HG03025 (cell line): Measurements from ENCODE around the gene DNASE1L2.
"Not testable (repeated sequence)": the region's sequence is repeated elsewhere in the genome, so short reads cannot be mapped to it uniquely, and the experiment has no call there.

ENCODE experiments used
- ATAC-seq: cut with Tn5 transposase; IDR thresholded peaks from one replicate; pipeline ENCODE4 v1.9.1; 2021; ENCODE audit warnings: mild to moderate bottlenecking, moderate library complexity; ENCODE audit not compliant: unreplicated experiment, low FRiP score

DNASE1L2 gene

DNA sequence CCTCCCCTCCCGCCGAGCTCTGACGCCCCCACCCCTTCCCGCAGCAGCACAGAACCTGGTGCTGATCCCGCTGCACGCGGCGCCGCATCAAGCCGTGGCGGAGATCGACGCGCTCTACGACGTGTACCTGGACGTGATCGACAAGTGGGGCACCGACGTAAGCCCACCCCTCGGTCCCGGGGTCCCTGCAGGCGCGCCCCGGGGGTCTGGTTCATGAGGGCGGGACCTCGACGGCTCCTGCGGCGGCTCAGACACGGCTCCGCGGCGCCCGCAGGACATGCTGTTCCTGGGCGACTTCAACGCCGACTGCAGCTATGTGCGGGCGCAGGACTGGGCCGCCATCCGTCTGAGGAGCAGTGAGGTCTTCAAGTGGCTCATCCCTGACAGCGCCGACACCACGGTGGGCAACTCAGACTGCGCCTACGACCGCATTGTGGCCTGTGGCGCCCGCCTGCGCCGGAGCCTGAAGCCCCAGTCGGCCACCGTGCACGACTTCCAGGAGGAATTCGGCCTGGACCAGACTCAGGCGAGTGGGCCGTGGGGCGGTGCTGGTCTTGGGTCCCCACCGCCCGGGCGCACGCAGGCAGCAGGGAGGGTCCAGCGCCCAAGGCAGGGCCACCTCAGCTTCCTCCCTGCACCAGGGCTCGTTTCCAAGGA is 1.4 kb downstream of the DNASE1L2 start:
- ATAC-seq, result no peak

DNA sequence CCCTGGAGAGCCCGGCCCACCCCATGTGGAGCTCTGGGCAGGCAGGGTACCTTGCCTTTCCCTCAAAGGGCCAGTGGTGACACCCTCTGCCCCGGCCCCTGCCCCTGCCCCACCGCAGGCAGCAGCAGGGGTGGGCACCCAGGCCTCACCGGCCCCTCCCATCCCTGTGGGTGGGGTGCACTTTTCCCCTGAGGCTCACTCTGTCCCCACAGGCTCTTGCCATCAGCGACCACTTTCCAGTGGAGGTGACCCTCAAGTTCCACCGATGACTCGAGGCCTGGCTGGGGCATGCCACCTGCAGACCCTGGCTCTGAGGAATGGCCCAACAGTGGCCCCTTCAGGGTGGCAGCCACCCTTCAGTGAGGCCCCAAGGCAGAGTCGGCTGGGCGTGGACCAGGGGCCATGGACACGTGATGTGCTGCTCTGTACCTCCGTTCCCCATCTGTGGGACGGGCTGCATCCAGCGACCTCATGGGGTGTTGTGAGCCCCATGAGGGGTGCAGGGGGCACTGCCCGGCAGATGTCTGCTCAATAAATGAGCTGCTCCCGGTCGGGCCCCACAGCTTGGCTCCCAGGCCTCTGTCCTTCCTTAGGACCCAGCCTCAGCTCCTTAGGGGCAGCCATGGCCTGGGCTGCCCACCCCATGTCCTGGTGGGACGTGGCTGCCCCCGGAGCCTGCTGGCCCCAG is 2.0 kb downstream of the DNASE1L2 start:
- no peak for ATAC-seq

DNA sequence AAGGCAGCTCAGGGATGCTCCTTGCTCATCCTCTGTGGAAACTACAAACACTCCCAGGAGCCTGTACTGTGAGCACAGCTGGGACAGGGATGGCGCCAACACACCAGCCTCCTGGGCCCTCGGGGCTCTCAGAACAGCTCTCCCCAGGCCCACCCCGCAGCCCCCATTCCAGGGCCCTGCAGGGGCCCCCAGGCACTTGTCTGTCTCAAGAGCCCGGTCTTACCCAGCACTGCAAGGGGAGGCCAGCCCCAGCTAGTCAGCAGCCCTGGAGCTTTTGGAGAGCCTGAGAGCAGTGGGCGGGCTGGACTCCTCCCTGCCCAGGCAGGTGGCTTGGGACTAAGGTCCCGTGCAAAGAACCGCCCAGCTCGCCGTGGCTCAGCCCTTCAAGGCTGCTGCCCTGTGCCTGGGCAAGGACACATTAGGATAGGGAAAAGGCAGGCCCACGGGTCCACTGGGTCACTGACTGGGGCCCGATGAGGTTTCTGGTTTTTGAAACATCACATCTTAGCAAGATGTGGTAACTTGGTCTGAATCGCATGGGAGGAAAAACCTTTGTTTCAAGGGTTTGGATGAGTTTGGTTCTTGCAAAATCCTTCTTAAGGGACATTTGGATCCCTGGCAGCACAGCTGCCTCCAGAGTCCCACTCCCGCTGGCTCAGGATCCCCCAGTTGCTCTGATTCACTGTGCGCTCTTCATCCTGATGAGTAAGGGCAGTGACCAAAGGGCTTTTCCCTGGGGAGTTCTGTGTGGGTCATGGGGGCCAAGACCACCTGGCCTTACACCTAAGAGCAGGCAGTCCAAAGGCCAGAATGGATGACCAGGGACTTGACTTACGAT is 2.8 kb downstream of the DNASE1L2 start:
- ATAC-seq, result no peak

DNA sequence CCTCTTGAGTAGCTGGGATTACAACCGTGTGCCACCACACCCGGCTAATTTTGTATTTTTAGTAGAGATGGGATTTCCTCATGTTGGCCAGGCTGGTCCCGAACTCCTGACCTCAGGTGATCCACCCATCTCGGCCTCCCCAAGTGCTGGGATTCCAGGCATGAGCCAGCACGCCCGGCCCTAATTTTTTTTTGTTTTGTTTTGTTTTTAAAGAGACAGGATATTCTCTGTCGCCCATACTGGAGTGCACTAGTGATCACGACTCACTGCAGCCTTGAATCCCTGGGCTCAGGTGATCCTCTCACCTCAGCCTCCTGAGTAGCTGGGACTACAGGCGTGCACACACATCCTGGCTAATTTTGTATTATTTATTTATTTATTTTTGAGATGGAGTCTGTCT is 4.1 kb downstream of the DNASE1L2 start:
- not testable (repeated sequence) for ATAC-seq

DNA sequence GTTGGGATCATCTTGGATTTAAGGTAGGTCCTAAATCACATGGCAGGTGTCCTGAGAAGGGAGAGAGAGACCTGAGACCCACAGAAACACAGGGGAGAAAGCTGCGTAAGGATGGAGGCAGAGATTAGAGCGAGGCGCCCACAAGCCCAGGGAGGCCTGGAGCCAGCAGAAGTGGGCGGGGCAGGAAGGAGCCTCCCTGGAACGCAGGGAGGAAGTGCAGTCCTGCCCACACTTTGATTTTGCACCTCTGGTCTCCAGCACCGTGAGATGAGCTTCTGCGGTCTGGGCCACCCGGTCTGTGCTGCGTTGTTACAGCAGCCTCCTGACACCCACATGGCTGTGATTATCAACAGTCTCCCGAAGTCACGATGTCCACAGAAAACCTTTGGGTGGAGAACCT is 6.4 kb downstream of the DNASE1L2 start:
- ATAC-seq, result no peak

DNA sequence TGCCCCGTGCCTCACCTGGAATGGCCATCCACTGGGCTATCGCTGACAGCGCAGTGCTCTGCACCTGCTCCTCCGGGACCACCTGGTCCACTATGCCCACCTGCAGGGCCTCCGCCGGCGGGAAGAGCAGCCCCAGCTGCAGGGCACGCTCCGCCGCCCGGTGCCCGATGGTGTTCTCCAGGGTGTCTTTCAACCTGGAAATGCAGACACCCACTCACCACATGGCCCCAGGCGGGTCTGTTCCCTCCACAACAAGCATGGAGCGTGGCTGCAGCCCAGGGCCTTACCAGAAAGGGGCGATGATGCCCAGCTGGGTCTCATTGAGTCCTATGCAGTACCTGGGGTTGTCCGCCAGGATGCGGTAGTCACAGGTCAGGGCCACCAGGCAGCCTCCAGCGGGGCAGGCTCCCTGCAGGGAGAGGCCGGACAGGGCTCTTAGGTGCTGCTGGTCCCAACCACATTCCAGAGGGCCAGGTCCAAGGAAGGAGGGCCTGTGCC is 6.8 kb downstream of the DNASE1L2 start:
- no peak for ATAC-seq

DNA sequence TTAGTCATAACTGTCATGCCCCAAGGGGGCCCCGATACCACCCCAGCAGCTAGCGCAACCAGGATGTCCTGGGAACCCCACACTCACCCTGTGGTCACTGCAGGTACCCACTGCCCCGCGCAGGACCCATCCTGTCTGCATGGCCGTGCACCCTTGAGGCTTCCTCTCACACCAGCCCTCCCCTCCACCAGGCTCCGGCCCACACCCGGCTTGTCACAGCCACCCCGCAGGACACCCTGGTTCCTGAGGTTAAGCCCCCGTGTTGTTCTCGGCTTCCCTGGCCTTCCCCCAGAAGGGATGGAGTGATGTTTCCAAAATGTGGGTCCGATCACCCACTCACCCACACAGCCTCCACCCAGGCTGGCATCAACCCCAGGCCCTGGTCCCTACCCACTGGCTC is 7.5 kb downstream of the DNASE1L2 start:
- ATAC-seq, result no peak

DNA sequence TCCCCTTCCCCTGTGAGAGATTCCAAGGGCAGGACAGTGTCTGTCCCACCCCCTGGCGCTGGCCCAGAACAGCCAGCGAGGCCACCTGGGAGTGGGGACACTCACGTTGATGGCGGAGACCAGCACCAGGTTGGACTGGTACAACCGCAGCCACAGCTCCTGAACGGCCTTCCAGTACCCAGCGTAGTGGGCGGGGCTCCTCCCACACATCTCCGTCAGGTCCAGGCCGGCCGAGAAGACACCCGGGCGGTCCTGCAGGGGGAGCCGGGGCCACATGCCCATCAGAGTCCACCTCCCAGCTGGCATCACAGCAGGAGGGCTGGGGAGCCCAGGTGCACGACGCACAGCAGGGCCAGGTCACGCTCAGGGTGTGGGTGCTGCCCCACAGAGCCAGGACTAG is 8.1 kb downstream of the DNASE1L2 start:
- ATAC-seq, result no peak

DNA sequence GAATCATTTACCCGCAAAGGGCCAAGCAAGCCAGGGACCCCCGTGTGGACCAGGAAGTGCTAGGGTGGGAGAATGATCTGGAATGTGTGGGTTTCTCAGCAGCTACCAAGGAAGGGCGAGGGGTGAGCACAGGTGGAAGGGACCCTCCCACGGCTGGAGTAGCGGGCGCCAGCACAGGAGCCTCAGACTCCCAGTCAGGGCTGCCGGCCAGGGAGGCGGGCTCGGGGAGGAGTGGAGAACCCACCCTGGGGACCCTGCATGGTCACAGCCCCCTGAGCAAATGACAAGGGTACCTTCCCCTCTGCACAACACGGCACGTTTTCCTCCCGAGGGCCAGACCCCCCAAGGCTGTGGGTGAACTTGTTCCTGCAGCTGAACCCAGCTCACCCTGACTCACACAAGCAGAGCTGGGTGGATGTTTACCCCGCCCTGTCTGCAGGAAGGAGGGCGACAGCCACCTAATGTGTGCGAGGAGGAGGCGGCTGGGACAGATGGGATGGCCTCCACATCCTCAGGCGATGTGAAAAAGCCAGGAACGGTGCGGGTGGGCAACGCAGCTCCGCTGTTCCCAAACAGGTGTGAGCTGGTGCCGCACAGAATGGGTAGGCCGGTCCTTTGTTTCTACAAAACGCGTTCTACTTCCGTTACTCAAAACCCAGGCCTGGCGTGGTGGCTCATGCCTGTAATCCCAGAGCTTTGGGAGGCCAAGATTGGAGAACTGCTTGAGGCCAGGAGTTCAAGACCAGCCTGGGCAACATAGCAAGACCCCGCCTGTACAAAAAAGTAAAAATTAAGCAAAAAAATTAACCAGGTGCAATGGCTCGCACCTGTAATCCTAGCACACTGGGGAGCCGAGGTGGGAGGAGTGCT is 8.9 kb downstream of the DNASE1L2 start:
- ATAC-seq, result no peak

DNA sequence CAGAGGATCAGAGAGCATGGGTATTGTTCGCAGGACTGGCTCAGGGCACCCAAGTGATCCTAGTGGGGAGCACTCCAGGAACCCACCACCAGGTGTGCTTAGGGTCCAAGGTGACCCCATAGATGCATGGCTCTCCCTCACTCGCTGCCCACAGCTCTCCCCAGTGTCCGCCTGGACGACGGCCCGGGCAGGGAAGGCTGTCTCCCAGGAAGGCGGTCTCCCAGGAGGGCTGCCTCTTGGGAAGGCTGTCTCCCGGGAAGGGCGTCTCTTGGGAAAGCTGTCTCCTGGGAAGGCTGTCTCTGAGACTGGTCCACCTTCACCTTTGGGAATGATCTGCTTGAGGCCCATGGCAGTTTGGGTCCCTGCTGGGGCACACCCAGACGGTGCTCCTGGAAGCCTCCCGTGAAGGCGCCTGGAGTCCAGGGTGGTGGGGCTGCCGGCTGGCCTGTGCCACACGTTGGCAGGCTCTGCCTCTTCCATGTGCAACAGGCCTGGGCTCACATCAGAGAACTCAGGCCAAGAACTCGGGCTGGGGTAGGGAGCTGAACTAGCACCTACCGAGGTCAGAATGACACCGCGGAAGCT is 10.1 kb downstream of the DNASE1L2 start:
- no peak for ATAC-seq

DNA sequence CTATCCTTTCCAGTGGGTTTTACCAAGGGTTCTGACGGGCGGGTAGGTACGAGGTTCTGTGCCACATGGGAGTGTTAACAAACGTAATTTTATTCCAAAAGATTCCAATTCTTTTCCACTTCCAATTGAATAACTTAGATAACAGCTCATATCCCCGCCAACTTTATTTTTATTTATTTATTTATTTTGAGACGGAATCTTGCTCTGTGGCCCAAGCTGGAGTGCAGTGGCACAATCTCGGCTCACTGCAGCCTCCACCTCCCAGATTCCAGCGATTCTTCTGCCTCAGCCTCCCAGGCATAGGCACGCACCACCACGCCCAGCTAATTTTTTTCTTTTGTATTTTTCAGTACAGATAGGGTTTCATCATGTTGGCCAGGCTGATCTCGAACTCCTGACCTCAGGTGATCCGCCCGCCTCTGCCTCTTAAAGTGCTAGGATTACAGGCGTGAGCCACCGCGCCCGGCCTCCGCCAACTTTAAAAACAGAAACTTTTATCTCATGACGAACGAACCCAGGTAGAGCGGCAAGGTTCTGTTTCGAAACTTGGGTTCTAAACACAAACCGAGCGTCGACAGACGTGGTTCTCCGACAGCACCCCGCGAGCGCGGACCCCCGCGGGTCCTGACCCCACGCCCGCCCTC is 14.5 kb downstream of the DNASE1L2 start:
- ATAC-seq, result peak; percentile 23

DNA sequence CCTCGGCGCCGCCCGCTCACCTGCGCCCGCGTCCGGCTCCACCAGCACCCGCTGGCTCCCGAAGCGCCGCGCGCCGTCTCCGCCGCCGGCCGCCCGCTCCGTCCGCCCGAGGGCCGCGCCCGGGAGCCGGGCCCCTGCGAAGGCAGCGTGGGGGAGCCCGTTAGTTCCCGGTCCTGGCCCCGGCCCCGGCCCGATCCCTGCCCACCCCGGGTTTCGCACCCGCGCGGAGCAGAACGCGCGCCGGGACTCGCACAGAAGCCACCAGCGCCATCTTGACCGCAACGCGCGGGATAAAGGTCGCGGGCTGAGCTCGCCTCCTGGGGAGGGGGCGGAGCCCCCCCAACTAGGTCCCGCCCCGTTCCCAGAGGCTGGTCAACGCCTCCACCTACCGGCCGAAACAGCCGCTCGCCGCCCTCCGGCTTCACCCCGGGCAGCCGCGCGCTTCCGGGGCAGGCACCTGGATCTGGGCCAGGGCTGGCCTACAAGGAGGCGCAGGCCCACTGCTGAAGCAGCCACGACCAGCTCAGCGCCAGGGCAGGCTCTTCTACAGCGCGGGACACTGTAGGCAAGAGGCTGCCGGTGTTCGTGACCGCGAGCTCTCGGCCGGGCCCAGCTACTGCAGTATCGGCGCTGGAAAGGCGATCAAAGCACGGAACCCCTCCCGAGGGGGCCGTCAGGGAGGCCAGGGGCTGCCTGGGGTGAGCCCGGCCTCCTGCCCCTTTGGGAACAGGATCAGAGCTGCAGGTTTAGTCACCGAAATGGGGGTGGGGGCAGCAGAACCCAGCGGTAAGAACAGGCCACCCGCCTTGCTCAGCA is 15.3 kb downstream of the DNASE1L2 start, which contains the start of gene ECI1:
ECI1 (minus strand) TSS at position 292 of the 816 bp plus-strand sequence; CDS start at position 271, 21 bp downstream.
- peak; percentile 77 for ATAC-seq

DNA sequence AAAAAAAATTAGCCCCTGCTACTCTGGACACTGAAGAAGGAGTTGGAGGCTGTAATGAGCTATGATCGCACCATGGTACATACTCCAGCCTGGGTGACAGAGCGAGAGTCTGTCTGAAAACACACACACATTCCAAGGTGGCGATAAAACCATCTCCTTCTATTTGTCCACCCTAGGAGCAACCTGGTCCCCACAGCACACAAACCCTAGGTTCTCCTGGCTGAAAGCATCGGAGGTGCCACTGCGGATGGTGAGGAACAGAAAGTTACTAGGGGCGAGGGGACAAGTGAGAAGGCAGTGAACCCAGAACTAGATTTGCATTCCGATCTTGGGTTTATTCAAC is 16.5 kb downstream of the DNASE1L2 start:
- ATAC-seq, result no peak

DNA sequence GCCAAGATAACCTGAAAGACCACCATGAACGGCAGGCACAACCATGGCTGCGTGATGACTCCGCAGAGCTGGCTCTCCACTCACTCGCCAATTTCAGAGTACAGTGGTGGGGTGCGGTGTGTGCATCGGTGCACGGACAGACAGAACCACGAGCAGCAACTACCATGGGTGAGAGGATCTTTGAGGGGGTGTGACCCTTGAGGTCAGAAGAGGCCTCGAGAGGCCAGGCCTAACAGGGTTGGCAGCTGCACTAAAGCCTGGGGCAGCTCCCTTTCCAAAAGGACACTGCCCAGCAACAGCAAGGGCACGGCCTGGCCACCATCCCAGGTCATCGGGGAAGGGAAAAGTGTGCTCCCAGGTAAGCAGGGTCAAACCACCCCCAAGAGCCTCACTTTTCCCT is 17.0 kb downstream of the DNASE1L2 start:
- no peak for ATAC-seq

DNA sequence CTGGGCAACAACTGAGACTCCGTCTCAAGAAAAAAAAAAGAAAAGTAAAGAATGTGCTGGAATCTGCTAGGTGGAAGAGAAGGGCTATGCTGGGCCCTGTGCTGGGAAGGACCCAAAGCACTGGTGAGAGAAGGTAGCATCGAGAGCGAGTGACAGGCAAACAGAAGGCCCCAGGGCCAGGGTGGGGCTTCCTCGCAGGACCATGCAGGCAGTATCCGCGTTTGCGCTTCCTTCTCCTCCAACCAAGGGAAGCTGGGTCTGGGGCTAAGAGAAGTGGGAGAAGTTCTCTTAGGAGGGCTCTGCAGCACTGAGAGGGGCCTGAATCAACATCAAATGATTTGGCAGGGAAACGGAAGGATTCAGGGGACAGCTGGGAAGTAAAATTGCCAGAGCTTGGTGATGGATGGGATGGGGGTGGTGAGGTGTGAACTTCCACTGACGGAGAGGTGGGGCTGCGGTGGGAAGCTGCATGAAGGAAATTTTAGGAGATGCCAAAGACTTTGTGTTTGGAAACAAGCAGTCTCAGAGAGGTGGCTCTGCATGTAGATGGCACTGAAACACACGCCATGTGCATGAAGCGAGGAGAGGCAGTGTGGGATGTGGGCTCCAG is 20.4 kb downstream of the DNASE1L2 start:
- no peak for ATAC-seq

DNA sequence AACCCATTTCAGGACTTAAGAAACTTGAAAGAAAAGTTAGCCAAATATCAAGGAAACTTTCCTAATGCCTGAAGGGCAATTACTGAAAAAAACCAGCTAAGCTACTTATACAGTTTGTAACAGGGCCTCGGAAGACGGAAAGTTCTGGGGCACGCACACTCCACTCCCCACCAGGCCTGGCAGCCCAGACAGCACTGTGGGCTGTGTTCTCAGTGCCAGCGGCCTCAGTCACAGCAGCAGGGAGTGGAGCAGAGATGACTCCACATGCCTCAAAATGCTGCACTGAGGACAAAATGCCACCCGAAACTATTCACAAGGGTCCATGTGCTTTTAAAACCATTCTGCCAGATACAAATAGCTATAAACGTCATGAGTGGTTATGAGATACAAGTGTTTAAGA is 21.5 kb downstream of the DNASE1L2 start:
- ATAC-seq, result no peak

DNA sequence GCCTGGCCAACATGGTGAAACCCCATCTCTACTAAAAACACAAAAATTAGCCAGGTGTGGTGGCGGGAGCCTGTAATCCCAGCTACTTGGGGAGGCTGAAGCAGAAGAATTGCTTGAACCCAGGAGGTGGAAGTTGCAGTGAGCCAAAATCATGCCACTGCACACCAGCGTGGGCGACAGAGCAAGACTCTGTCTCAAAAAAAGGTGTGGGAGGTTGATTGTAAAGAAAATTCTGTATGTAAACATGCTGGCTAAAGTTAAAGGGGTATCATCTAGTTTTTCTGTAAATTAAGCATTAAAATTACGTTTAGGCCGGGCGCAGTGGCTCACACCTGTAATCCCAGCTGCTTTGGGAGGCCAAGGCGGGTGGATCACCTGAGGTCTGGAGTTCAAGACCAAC is 22.3 kb downstream of the DNASE1L2 start:
- ATAC-seq, result not testable (repeated sequence)

DNA sequence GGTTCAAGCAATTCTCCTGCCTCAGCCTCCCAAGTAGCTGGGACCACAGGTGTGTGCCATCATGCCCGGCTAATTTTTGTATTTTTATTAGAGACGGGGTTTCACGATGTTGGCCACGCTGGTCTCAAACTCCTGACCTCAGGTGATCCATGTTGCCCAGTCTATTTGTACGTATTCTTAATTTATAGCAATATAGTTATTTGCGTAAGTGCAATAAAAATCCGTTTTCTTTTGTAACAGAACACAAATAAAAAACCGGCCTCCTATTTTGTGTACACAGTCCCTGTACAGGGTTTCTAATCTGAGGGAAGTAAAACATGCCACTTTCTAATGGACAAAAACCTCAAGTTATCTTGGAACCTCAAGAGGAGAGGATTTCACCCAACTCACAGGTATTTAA is 24.0 kb downstream of the DNASE1L2 start:
- ATAC-seq, result no peak
